Hematopoietic multipotent progenitor cell treated with erythropoietin and hydrocortisone succinate and interleukin-3 and kit ligand, for 15 days (in vitro differentiated cells): Measurements from ENCODE around the gene CLCN7.

Source experiments
- DNase-seq: peaks from one replicate; pipeline ENCODE4 v3.0.0-alpha.2; 2015; ENCODE audit warnings: low spot score

CLCN7 gene

DNA sequence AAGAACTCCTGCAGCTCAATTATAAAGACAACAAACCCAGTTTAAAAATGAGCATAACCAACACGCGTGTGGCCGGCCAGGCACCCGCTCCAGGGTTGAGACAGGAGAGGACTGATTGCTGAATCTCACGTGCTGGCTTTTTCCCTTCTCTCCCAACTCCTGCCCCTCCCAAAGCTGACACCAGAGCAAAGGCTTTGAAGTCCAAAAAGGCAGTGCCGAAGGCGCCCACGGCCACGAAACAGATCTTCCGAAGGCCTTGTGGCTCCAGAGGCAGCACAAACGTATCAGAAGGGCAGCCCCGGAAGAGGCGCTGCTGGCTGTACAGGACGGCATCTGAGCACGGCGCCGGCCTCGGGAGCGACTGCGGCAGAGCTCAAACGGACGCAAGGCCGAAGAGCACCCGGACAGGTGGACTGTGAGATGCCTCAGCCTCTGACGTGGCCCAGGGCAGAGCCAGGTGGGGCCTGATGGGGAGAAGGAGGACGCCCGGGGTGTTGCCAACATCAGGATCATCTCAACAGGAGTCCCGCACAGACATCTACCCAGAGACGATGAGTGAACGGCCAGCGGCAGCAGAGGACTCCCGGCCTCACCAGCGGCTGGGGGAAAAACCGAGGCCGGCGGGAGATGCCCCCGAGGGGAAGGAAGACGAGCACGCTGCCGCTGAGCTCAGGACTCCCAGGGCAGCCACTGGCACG, 10.5 kb downstream of the CLCN7 start:
- no peak for DNase-seq

DNA sequence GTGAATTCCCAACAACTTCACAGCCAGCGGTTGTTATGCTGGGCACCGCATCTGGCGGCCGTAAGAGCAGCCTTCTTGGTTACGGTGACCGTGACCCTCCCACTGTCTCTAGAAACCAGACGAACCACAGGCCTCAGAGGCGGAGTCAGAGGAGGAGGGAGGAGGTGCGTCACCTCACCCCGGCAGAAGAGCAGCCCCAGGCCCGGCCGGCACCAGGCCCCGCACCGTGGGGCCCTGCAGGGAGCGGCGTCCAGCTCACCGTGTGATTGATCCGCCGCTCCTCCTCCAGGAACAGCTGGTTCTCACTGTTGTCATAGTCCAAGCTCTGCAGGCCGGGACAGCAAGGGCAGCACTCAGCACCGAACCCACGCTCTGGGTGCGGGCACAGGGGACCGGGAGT, 13.7 kb downstream of the CLCN7 start:
- DNase-seq: no peak

DNA sequence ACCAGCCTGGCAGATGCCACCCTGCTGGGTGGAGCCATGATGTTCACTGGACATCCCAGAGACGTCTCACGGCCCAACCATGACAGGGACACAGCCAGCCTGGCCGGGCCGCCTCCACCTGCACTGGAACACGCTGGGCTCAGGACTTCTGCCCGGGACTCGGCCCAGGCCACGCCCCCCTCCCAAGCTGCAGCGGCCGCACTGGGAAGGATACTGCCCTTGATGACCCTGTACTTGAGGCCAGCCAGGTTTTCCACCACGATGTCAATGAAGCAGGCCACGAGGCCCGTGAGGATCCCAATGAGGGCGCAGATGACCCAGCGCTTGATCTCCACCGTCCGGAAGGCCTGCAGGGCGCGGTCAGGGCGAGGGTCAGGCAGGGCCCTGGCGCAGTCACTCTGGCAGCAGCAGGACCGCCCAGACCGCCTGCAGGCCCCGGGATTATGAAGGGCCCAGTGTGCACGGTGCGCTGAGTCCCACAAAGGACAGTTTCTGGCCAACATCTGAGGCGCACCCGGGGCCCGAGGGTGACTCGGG, 14.2 kb downstream of the CLCN7 start:
- no peak for DNase-seq

DNA sequence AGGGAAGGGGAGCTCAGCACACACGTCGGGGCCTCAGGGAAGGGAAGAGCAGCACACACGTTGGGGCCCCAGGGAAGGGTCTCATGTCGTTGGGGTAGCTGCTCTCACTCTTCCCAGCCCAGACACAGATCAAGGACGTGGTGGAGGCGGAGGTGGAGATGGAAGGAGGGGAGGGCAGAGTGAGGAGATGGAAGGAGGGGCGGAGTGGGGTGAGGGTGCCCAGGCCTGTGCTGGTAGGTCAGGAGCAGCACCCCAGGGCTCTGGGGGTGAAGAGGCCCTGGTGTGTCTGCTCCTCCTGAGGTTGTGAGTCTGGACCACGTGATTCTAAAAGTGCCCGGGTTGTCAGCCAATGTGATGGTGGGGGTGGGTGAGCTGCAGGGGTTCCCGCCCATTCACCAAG, 14.9 kb downstream of the CLCN7 start:
- no peak for DNase-seq

GRCh38 chr16:1458977-1459341, 15.9 kb downstream of the CLCN7 start:
- no peak for DNase-seq

DNA sequence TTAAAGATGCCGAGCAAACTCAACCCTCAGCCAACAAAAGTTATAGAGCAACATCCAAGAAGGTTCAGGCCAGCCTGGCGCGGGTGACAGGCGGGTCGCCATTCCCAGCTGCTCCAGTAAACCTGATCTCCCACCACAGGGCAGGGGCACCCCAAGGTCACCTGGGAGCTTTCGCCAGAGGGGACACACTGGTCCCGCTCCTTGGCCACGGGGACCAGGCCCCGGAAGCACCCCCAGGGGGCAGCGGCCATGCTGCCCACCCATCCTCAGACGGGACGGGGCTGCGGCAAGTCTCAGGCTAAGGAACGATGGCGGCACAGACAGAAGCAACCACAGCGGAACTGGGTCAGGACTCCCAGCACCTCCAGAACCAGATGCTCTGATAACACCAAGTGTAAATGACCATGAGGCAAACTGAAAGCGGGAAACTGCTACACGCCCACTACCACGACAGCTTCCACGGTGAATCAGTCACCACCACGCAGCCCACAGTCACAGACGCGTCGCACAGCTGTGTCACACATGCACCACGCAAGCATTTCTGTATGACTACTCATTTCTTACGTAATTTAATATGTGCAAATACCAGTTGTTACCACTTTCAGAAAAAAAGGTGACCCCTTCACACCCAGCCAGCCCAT, 16.4 kb downstream of the CLCN7 start:
- no peak for DNase-seq

- DNase-seq: no peak
Measured at GRCh38 chr16:1457489-1458245, 17.2 kb downstream of the CLCN7 start.

GRCh38 chr16:1456951-1457350, 17.9 kb downstream of the CLCN7 start:
- DNase-seq: no peak

GRCh38 chr16:1455190-1456171, 19.3 kb downstream of the CLCN7 start:
- DNase-seq: no peak

DNA sequence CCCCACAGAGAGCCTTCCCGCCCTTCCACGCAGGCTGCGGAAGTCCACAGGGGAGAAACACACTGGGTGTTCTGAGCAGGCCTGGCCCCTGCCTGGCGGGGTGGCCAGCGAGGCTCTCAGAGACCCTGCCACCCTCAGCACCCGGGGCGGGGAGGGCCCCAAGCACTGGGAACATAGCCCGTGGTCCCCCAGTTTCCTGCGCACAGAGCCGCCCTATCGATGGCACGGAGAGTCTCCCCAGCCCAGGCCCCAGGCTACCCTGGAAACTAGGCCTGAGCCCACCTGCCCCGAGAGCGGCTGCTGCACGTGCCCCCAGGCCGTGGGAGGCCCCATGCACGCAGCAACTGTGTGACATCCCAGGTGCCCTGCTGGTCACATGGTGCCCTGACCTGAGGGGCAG, 20.3 kb downstream of the CLCN7 start:
- DNase-seq: no peak

DNA sequence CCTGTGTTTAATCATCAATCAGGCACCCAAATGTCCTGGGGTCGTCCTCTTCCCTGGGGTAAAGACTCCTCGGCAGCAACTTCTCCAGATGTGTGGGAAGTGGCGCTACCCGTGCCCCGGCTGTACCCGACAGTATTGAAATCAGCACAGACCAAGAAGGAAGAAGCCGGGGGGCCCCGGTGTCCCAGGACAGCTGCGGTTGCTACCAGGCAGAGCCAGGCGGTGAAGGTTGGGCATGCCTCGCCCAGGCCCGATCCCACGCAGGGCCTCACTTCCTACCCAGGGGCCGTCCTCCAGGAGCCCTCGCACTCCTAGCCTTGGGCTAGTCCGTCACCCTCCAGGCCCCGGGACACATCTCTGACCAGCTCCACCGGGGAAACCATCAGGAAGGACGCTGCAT, 21.5 kb downstream of the CLCN7 start:
- no peak for DNase-seq

GRCh38 chr16:1452530-1452929, 22.3 kb downstream of the CLCN7 start:
- no peak for DNase-seq

GRCh38 chr16:1451702-1452392, 23.0 kb downstream of the CLCN7 start:
- no peak for DNase-seq

DNA sequence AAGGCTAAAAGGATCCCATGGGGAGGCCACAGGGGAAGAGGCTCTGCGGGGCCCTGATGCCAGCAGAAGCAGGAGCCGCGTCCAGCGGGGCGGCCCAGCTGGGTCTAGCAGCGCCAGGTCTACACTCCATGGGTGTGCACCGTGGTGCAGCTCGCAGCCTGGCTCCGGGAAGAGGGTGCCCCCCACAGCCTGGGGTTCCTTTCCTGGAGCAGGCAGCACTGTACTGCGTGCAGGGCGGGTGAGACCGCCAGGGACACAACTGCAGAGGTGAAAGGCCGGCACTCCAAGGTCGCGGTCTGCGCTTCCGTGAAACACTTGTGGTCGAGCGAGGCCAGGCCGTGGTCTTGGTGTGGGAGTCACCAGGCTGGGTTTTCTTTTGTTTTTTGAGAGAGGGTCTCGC, 24.0 kb downstream of the CLCN7 start:
- DNase-seq: no peak

GRCh38 chr16:1450218-1450617, 24.6 kb downstream of the CLCN7 start:
- DNase-seq: no peak

DNA sequence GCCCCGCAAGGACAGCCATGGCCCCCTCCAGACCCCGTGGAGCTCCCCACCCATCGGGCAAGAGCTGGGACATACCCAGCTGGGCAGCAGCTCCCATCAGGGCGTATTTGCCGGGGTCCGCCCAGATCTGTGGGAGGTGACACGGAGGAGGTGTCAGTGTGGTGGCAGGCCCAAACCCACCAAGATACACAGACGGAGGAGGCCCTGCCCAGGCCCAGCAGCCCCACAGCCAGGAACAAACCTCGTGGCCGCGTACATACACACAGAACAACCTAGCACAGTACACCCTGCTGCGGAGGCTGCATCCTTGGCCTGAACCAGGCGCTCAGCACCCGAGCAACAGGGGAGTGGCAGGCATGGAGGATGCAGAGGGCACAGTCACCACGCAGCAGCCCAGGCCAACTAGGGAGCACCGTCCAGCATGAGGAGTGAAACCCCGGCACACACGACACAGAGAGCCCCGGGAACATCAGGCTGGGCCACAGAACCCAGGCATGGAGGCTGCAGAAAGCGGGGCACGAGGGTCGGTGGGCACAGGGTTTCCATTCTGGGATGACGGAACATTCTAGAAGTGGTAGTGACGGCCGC, 25.5 kb downstream of the CLCN7 start:
- DNase-seq: no peak

- DNase-seq: no peak
Measured at GRCh38 chr16:1448536-1449116, 26.2 kb downstream of the CLCN7 start.

- no peak for DNase-seq
Measured at GRCh38 chr16:1447965-1448364, 26.9 kb downstream of the CLCN7 start.

GRCh38 chr16:1446296-1447080, 28.3 kb downstream of the CLCN7 start:
- no peak for DNase-seq
